K562 (cell line): Measurements from ENCODE around the gene ADAP1. TPM values are rescaled to one million over a fixed set of nuclear protein-coding genes. Genes with fewer than 3 reads are reported as not detected.
"Not testable (repeated sequence)": the region's sequence is repeated elsewhere in the genome, so short reads cannot be mapped to it uniquely, and the experiment has no call there.

Experiments
- ATAC-seq: fragments of 200-7000 bp; cut with Tn5 transposase; 3 replicates; pipeline ENCODE4 v1.9.1; 2020; ENCODE audit warnings: moderate library complexity
- BruUV-seq: library from RNA; stranded (reverse); fragments of 400-500 nt; replicated peaks from 2 replicates; lab custom pipeline; 2021; lab: Mats Ljungman, UMichigan
- CTCF ChIA-PET: fragments of 300-600 bp; formaldehyde crosslinking; extraction: SDS; loops from one replicate; lab custom pipeline; 2021; ENCODE audit warnings: low intra/inter-chr PET ratio; lab: Yijun Ruan, JAX
- POLR2A ChIA-PET: fragments of 300-600, 350-650 bp; sonication (Branson Sonifier 250); formaldehyde crosslinking; extraction: SDS; loops from one replicate; lab custom pipeline; 2021; ENCODE audit warnings: antibody characterized with exemption, inconsistent platforms; lab: Yijun Ruan, JAX
- DNase-seq, 4 experiments: peaks; one replicate each; pipeline versions ENCODE4 v3.0.0 to v3.0.0-alpha.2; 2011 to 2018; ENCODE audit warnings: low spot score in 3 of 4, mixed read lengths in 3 of 4; ENCODE audit errors: extremely low read depth in 1 of 4
- FAIRE-seq: peaks from 2 replicates; lab custom pipeline; 2011; peaks lifted over from hg19 to GRCh38; lab: Jason Lieb, UNC
- H2AFZ ChIP-seq: 2 replicates; pipeline ENCODE4 v1.6.0; 2011; ENCODE audit warnings: low read depth, low read length, control low read depth, inconsistent platforms
- H3K27ac ChIP-seq: fragments of 200-600 bp; 3 replicates; pipeline ENCODE4 v1.8.0; 2011; ENCODE audit warnings: low read depth, mild to moderate bottlenecking, control low read depth, inconsistent platforms, low read length, moderate library complexity, mixed read lengths; ENCODE audit errors: extremely low read depth
- H3K27me3 ChIP-seq, 2 experiments: fragments of 300-600 bp in 1 of 2; 2 replicates in 1 of 2; 3 replicates in 1 of 2; pipeline versions ENCODE4 v1.6.0 to v1.8.0; 2011; ENCODE audit warnings: inconsistent platforms in 2 of 2, low read length in 2 of 2, mild to moderate bottlenecking in 1 of 2, mixed read lengths in 1 of 2, moderate library complexity in 1 of 2; ENCODE audit not compliant: control insufficient read depth in 2 of 2, insufficient read depth in 2 of 2
- H3K36me3 ChIP-seq: fragments of 300-600 bp; 3 replicates; pipeline ENCODE4 v1.8.0; 2011; ENCODE audit warnings: mild to moderate bottlenecking, low read length, inconsistent platforms; ENCODE audit not compliant: control insufficient read depth, insufficient read depth
- H3K4me1 ChIP-seq, 2 experiments: fragments of 200-600 bp in 1 of 2; replicated peaks in 1 of 2; 2 replicates in 1 of 2; 3 replicates in 1 of 2; pipeline versions ENCODE4 v1.5.1 to v1.8.0; 2011; ENCODE audit warnings: inconsistent platforms in 2 of 2, low read length in 2 of 2, mild to moderate bottlenecking in 1 of 2, mixed read lengths in 1 of 2, moderate library complexity in 1 of 2; ENCODE audit not compliant: control insufficient read depth in 2 of 2, insufficient read depth in 2 of 2
- H3K4me2 ChIP-seq: 2 replicates; pipeline ENCODE4 v1.6.1; 2011; ENCODE audit warnings: low read length, control low read depth, inconsistent platforms, mixed read lengths; ENCODE audit not compliant: insufficient read depth
- H3K4me3 ChIP-seq: fragments of 200-600 bp; sonication (generic), shearing (Covaris generic); 2 replicates; pipeline ENCODE4 v1.5.1; 2016; ENCODE audit warnings: control low read depth, inconsistent platforms
- H3K79me2 ChIP-seq: fragments of 200-600 bp; 3 replicates; pipeline ENCODE4 v1.8.0; 2011; ENCODE audit warnings: low read length, inconsistent platforms; ENCODE audit not compliant: control insufficient read depth, insufficient read depth
- H3K9ac ChIP-seq, 2 experiments: 2 replicates each; pipeline versions ENCODE4 v1.6.0 to v1.6.1; 2011; ENCODE audit warnings: low read depth in 2 of 2, low read length in 2 of 2, control low read depth in 1 of 2, inconsistent platforms in 1 of 2, mild to moderate bottlenecking in 1 of 2, mixed read lengths in 1 of 2; ENCODE audit not compliant: insufficient read depth in 1 of 2
- H3K9me1 ChIP-seq: one replicate; pipeline ENCODE4 v1.6.0; 2011; ENCODE audit warnings: inconsistent platforms, mild to moderate bottlenecking, low read length, moderate library complexity; ENCODE audit not compliant: control insufficient read depth, insufficient read depth
- H3K9me3 ChIP-seq: replicated peaks from 2 replicates; pipeline ENCODE4 v1.5.1; 2011; ENCODE audit warnings: low read depth, low read length, inconsistent platforms; ENCODE audit not compliant: control insufficient read depth, insufficient read depth
- H4K20me1 ChIP-seq: replicated peaks from 2 replicates; pipeline ENCODE4 v1.6.1; 2011; ENCODE audit warnings: low read length, inconsistent platforms, mixed read lengths; ENCODE audit not compliant: control insufficient read depth, insufficient read depth
- BHLHE40 ChIP-seq: IDR thresholded peaks from 2 replicates; pipeline ENCODE4 v1.6.1; 2011; ENCODE audit warnings: low read length, improper control_type of control experiment
- PREB ChIP-seq: sonication (generic); formaldehyde crosslinking; IDR thresholded peaks from 2 replicates; pipeline ENCODE4 v1.8.1; 2023; ENCODE audit warnings: mild to moderate bottlenecking, missing genetic modification reagents
- ZNF561 ChIP-seq: fragments of 450-650 bp; formaldehyde crosslinking; conservative IDR thresholded peaks from 2 replicates; pipeline ENCODE4 v1.4.0; 2020; ENCODE audit warnings: mild to moderate bottlenecking, moderate library complexity
- WGBS: fragments of 100-300 bp; shearing (Covaris generic); methylation state at CpG from one replicate; pipeline ENCODE4 v1.1.6; 2016; ENCODE audit warnings: low coverage, mixed read lengths; ENCODE audit not compliant: insufficient coverage; ENCODE audit errors: missing lambda C conversion rate; 5-methylcytosine and 5-hydroxymethylcytosine counted together
- in situ Hi-C: fragments of 300-500 bp; cut with MboI; formaldehyde crosslinking; loops from 4 replicates; pipeline ENCODE4 v1.15.0; 2018; ENCODE audit warnings: inconsistent platforms, mixed read lengths
- intact Hi-C: fragments of 100-400 bp; cut with micrococcal nuclease; formaldehyde crosslinking; loops from 2 replicates; pipeline ENCODE4 v1.14.2; 2022
- polyA plus RNA-seq, 8 experiments: library from polyadenylated mRNA; depleted of rRNA in 4 of 8; stranded (reverse) in 5 of 8; unstranded in 3 of 8; fragments of >200 nt; fragmentation: Nextera tagmentation in 2 of 8; fragmentation: Illumina TruSeq in 1 of 8; extraction: Ambion mirVana in 2 of 8; extraction: Trizol in 1 of 8; gene quantifications; 2 replicates each; pipeline versions ENCODE4 v1.2.1 to v1.2.3, GENCODE V29; 2011 to 2014; ENCODE audit warnings: inconsistent platforms in 1 of 8, missing spikeins in 1 of 8
- total RNA-seq, 7 experiments: library from RNA; depleted of rRNA in 6 of 7; stranded (reverse); fragments of >200 nt in 6 of 7; fragmentation: Illumina TruSeq in 2 of 7; extraction: Trizol in 2 of 7; gene quantifications; 2 replicates each; pipeline versions ENCODE4 v1.2.1 to v1.2.3, GENCODE V29; 2011 to 2021; ENCODE audit warnings: low replicate concordance in 1 of 7

ADAP1 gene
- total and polyA plus RNA-seq, 9 of the 15 experiments (the other 6 are each of a cell fraction or from before 2014, with no cell fraction given) = 0.27 to 1.4 (median 0.52) TPM; not detected in 3

GRCh38 chr7:960269-960871 lies 5.9 kb upstream of the ADAP1 start:
- CTCF ChIA-PET = no interaction called here
- no peaks in the 10 kb centered on the region for H3K36me3 ChIP-seq
- POLR2A ChIA-PET = interaction anchor here (0.9 kb wide), 1 partner anchor 12 kb away, joined by 3 read pairs; no protein-coding TSS in a partner anchor
- H2AFZ ChIP-seq = no peak overlapping the region
- FAIRE-seq = no peak
- no peaks in the 10 kb centered on the region for H3K9me1 ChIP-seq
- intact Hi-C loops (loop anchor here (10.0 kb wide), 2 partner anchors 176 to 646 kb away; no protein-coding TSS in a partner anchor), in situ Hi-C loops (loop anchor here (10.0 kb wide), 1 partner anchor 646 kb away; no protein-coding TSS in a partner anchor)
- H3K9me3 ChIP-seq = no peaks in the 10 kb centered on the region
- no peak for TF ChIP-seq ZNF561 (CRISPR knock-in tag)
- TF ChIP-seq PREB = no peak
- TF ChIP-seq BHLHE40 = peak; percentile 29; the same call in 1 of the 2 replicates
- 28% methylated on average over 31 of the region's 31 CpGs for WGBS
- no peak overlapping the region; a peak in 1 of 4 replicates for H3K9ac ChIP-seq
- peaks cover 32 to 59% of the 10 kb centered on the region in 2 experiments; a peak in 4 of 5 replicates for H3K27me3 ChIP-seq
- peaks cover 7% of the 10 kb centered on the region; the same call in 1 of the 2 replicates for H4K20me1 ChIP-seq
- no peak for DNase-seq
- H3K27ac ChIP-seq = no peak overlapping the region
- H3K79me2 ChIP-seq = no peaks in the 10 kb centered on the region
- no peak for ATAC-seq
- BruUV-seq = no TSS peak
- no peak overlapping the region for H3K4me3 ChIP-seq
- no peak overlapping the region for H3K4me2 ChIP-seq
- H3K4me1 ChIP-seq = peaks cover 0 to 53% of the 10 kb centered on the region in 2 experiments; a peak in 2 of 5 replicates

- H3K4me1 ChIP-seq = peaks cover 0 to 54% of the 10 kb centered on the region in 2 experiments; a peak in 2 of 5 replicates
- not testable (repeated sequence) for H3K9me3 ChIP-seq
- 26% methylated on average over 10 of the region's 10 CpGs for WGBS
Measured at GRCh38 chr7:959740-960139, 5.3 kb upstream of the ADAP1 start.

More at GRCh38 chr7:959740-960139, 5.3 kb upstream of the ADAP1 start:
- not testable (repeated sequence) for H4K20me1 ChIP-seq, H3K36me3 ChIP-seq, H2AFZ ChIP-seq, DNase-seq, H3K9ac ChIP-seq, BruUV-seq, H3K4me2 ChIP-seq, H3K9me1 ChIP-seq, ATAC-seq, H3K27ac ChIP-seq, H3K4me3 ChIP-seq, FAIRE-seq, H3K79me2 ChIP-seq
- POLR2A ChIA-PET = interaction anchor here (0.8 to 0.9 kb wide), 3 partner anchors 13 to 792 kb away, joined by 3 to 5 read pairs (median 3); no protein-coding TSS in a partner anchor
- peaks cover 32 to 64% of the 10 kb centered on the region in 2 experiments; a peak in 4 of 5 replicates for H3K27me3 ChIP-seq
- CTCF ChIA-PET = interaction anchor here (0.7 kb wide), 1 partner anchor 37 kb away, joined by 4 read pairs; no protein-coding TSS in a partner anchor
- in situ Hi-C loops (loop anchor here (10.0 kb wide), 1 partner anchor 645 kb away; no protein-coding TSS in a partner anchor), intact Hi-C loops (loop anchor here (10.0 kb wide), 2 partner anchors 175 to 645 kb away; no protein-coding TSS in a partner anchor)
